SK-N-SH (cell line): ENCODE results near the gene GARS1. TPM values are rescaled to one million over a fixed set of nuclear protein-coding genes. Genes with fewer than 3 reads are reported as not detected.

Source experiments
- CTCF ChIA-PET: fragments of 300-600, 350-600 bp; formaldehyde crosslinking; extraction: SDS; loops from one replicate; lab custom pipeline; 2021; lab: Yijun Ruan, JAX
- POLR2A ChIA-PET: fragments of 350-600 bp; sonication (Branson Sonifier 250); formaldehyde crosslinking; extraction: SDS; loops from one replicate; lab custom pipeline; 2020; ENCODE audit warnings: antibody characterized with exemption, inconsistent platforms; lab: Yijun Ruan, JAX
- DNase-seq: peaks from one replicate; pipeline ENCODE4 v3.0.0; 2012
- H2AFZ ChIP-seq: fragments of 200-600 bp; sonication (generic); 2 replicates; pipeline ENCODE4 v1.8.1; 2016; ENCODE audit warnings: antibody characterized with exemption, mild to moderate bottlenecking, low read depth
- H3F3A ChIP-seq: fragments of 200-600 bp; sonication (generic); replicated peaks from 2 replicates; pipeline ENCODE3; 2016; ENCODE audit warnings: antibody characterized with exemption, mild to moderate bottlenecking; ENCODE audit not compliant: insufficient read depth
- H3K27ac ChIP-seq, 2 experiments: fragments of 200-500 bp in 1 of 2; fragments of 200-600 bp in 1 of 2; sonication (Bioruptor generic) in 1 of 2; sonication (generic), shearing (Covaris generic) in 1 of 2; 2 replicates each; pipeline versions ENCODE4 v1.5.1 to v1.6.1; 2014 to 2016; ENCODE audit warnings: low read depth in 2 of 2, inconsistent platforms in 1 of 2, low read length in 1 of 2, mild to moderate bottlenecking in 1 of 2, mixed read lengths in 1 of 2
- H3K27me3 ChIP-seq: fragments of 200-600 bp; sonication (generic), shearing (Covaris generic); 2 replicates; pipeline ENCODE4 v1.6.1; 2016; ENCODE audit warnings: mixed run types; ENCODE audit not compliant: insufficient read depth
- H3K36me3 ChIP-seq, 2 experiments: fragments of 200-500 bp in 1 of 2; fragments of 200-600 bp in 1 of 2; sonication (Bioruptor generic) in 1 of 2; sonication (generic) in 1 of 2; replicated peaks in 1 of 2; 2 replicates each; pipeline versions ENCODE3 to v1.5.1; 2014 to 2016; ENCODE audit warnings: low read length in 1 of 2, mild to moderate bottlenecking in 1 of 2; ENCODE audit not compliant: insufficient read depth in 2 of 2, control insufficient read depth in 1 of 2
- H3K4me1 ChIP-seq, 2 experiments: fragments of 200-500 bp in 1 of 2; fragments of 200-600 bp in 1 of 2; sonication (Bioruptor generic) in 1 of 2; sonication (generic), shearing (Covaris generic) in 1 of 2; 2 replicates each; pipeline versions ENCODE4 v1.5.1 to v1.6.1; 2014 to 2016; ENCODE audit warnings: low read depth in 1 of 2, low read length in 1 of 2, mixed run types in 1 of 2; ENCODE audit not compliant: insufficient read depth in 2 of 2, control insufficient read depth in 1 of 2
- H3K4me2 ChIP-seq: fragments of 200-600 bp; sonication (generic), shearing (Covaris generic); 2 replicates; pipeline ENCODE4 v1.6.1; 2017; ENCODE audit warnings: mixed run types
- H3K4me3 ChIP-seq, 2 experiments: fragments of 200-500 bp in 1 of 2; fragments of 200-600 bp in 1 of 2; sonication (Bioruptor generic) in 1 of 2; sonication (generic), shearing (Covaris generic) in 1 of 2; 2 replicates each; pipeline versions ENCODE4 v1.5.1 to v1.8.1; 2014 to 2016; ENCODE audit warnings: low read depth in 2 of 2, inconsistent platforms in 1 of 2, low read length in 1 of 2, mild to moderate bottlenecking in 1 of 2, mixed read lengths in 1 of 2, moderate library complexity in 1 of 2
- H3K79me2 ChIP-seq: fragments of 200-600 bp; sonication (generic); 2 replicates; pipeline ENCODE4 v1.8.1; 2017; ENCODE audit warnings: mild to moderate bottlenecking; ENCODE audit not compliant: insufficient read depth
- H3K9ac ChIP-seq: fragments of 200-600 bp; sonication (generic); 2 replicates; pipeline ENCODE4 v1.6.1; 2017; ENCODE audit warnings: mixed run types
- H3K9me2 ChIP-seq: fragments of 200-600 bp; sonication (generic); 2 replicates; pipeline ENCODE4 v1.6.1; 2017; ENCODE audit warnings: mixed run types
- H3K9me3 ChIP-seq: fragments of 200-600 bp; sonication (generic); 2 replicates; pipeline ENCODE4 v1.6.1; 2017; ENCODE audit warnings: mixed run types, mild to moderate bottlenecking, moderate library complexity
- H4K20me1 ChIP-seq: fragments of 200-600 bp; sonication (generic); 2 replicates; pipeline ENCODE4 v1.6.1; 2017; ENCODE audit warnings: mild to moderate bottlenecking, mixed run types; ENCODE audit not compliant: insufficient read depth
- CHD2 ChIP-seq: fragments of 150-350 bp; IDR thresholded peaks from 2 replicates; pipeline ENCODE4 v1.6.1; 2018; ENCODE audit warnings: low read length; ENCODE audit not compliant: partially characterized antibody
- ELF1 ChIP-seq: IDR thresholded peaks from 2 replicates; pipeline ENCODE4 v1.4.0; 2012
- EP300 ChIP-seq, 2 experiments: IDR thresholded peaks; 2 replicates each; pipeline versions ENCODE4 v1.4.0 to v1.6.1; 2012; ENCODE audit warnings: borderline replicate concordance in 1 of 2, low read depth in 1 of 2, low read length in 1 of 2
- EZH2phosphoT487 ChIP-seq: fragments of 200-600 bp; sonication (generic); IDR thresholded peaks from 2 replicates; pipeline ENCODE4 v1.6.1; 2017; ENCODE audit warnings: low read depth, mixed run types, mild to moderate bottlenecking, antibody characterized with exemption, moderate library complexity, borderline replicate concordance
- GABPA ChIP-seq: IDR thresholded peaks from 2 replicates; pipeline ENCODE4 v1.4.0; 2012; ENCODE audit warnings: low read depth, mild to moderate bottlenecking
- MXI1 ChIP-seq: IDR thresholded peaks from 2 replicates; pipeline ENCODE4 v1.6.1; 2012; ENCODE audit warnings: mild to moderate bottlenecking, low read depth, low read length, improper control_type of control experiment
- NRF1 ChIP-seq: IDR thresholded peaks from 2 replicates; pipeline ENCODE4 v1.6.1; 2012; ENCODE audit warnings: low read depth, mild to moderate bottlenecking, low read length
- POLR2AphosphoS5 ChIP-seq: IDR thresholded peaks from 2 replicates; pipeline ENCODE4 v1.6.1; 2012; ENCODE audit warnings: low read depth, low read length
- RAD21 ChIP-seq: IDR thresholded peaks from 2 replicates; pipeline ENCODE4 v1.6.1; 2012; ENCODE audit warnings: mild to moderate bottlenecking, low read length
- RCOR1 ChIP-seq: fragments of 150-350 bp; IDR thresholded peaks from 2 replicates; pipeline ENCODE4 v1.6.1; 2017; ENCODE audit warnings: antibody characterized with exemption, low read length
- SIN3A ChIP-seq: IDR thresholded peaks from 2 replicates; pipeline ENCODE4 v1.6.1; 2012; ENCODE audit warnings: low read depth, mild to moderate bottlenecking, low read length, moderate library complexity, borderline replicate concordance
- TAF1 ChIP-seq: IDR thresholded peaks from 2 replicates; pipeline ENCODE4 v1.6.1; 2012; ENCODE audit warnings: low read depth, mild to moderate bottlenecking, low read length, moderate library complexity, borderline replicate concordance
- TCF12 ChIP-seq: IDR thresholded peaks from 2 replicates; pipeline ENCODE4 v1.4.0; 2012
- whole genome bisulfite sequencing: methylation state at CpG from one replicate; pipeline ENCODE4 v1.1.6; 2017; ENCODE audit warnings: low lambda C conversion rate; 5-methylcytosine and 5-hydroxymethylcytosine counted together
- polyA plus RNA-seq, 3 experiments: library from polyadenylated mRNA; depleted of rRNA; stranded (reverse); fragments of >200 nt; gene quantifications; 2 replicates each; pipeline ENCODE4 v1.2.3, GENCODE V29; 2012
- TF ChIP-seq, protein P1 (sequence below): fragments of 150-350 bp; IDR thresholded peaks from 2 replicates; pipeline ENCODE4 v1.6.1; 2017; ENCODE audit warnings: antibody characterized with exemption, low read length, low read depth, borderline replicate concordance
- TF ChIP-seq, protein P2 (sequence below): fragments of 200-600 bp; sonication (generic); IDR thresholded peaks from 2 replicates; pipeline ENCODE4 v1.6.1; 2017; ENCODE audit warnings: antibody characterized with exemption, mild to moderate bottlenecking, moderate library complexity
- TF ChIP-seq, protein P3 (sequence below): IDR thresholded peaks from 2 replicates; pipeline ENCODE4 v1.4.0; 2012; ENCODE audit warnings: low read depth, borderline replicate concordance
- TF ChIP-seq, protein P4 (sequence below): fragments of 150-350 bp; IDR thresholded peaks from 2 replicates; pipeline ENCODE4 v1.6.1; 2016; ENCODE audit warnings: mild to moderate bottlenecking, low read depth, low read length
- TF ChIP-seq, protein P5 (sequence below): IDR thresholded peaks from 2 replicates; pipeline ENCODE4; 2012

The GARS1 gene
- polyA plus RNA-seq, 1 of the 3 experiments (the other 2 are of a cell fraction): 301 TPM

DNA sequence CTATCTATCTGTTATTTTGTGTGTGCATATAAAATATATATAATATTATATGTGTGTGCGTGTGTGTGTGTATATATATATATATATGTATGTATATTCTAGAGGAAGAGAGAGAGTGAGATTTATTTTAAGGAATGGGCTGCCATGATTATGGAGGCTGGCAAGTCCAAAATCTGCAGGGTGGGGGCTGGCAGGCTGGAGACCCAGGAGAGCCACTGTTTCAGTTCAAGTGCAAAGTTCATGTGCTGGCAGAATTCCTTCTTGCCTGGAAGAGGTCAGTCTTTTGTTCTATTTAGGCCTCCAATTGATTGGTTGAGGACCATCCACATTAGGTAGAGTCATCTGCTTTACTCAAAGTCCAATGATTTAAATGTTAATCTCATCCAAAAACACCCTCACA, 42.3 kb upstream of the GARS1 start:
- no peaks in the 10 kb centered on the region for H3K9me3 ChIP-seq
- no peak overlapping the region for H2AFZ ChIP-seq
- peaks cover 0 to 7% of the 10 kb centered on the region in 2 experiments for H3K36me3 ChIP-seq
- no peak for DNase-seq
- POLR2A ChIA-PET: interaction anchor here (0.8 kb wide), 1 partner anchor 30 kb away, joined by 3 read pairs; no protein-coding TSS in a partner anchor
- H3K9ac ChIP-seq: no peak overlapping the region
- no peaks in the 10 kb centered on the region for H4K20me1 ChIP-seq
- H3K4me1 ChIP-seq: peaks cover 5 to 16% of the 10 kb centered on the region in 2 experiments; a peak in 3 of 4 replicates
- peaks cover 4% of the 10 kb centered on the region for H3F3A ChIP-seq
- H3K27ac ChIP-seq: no peak overlapping the region
- CTCF ChIA-PET: interaction anchor here (2.7 to 11.4 kb wide), 4 partner anchors 13 to 276 kb away, joined by 15 to 294 read pairs (median 48); no protein-coding TSS in a partner anchor
- H3K27me3 ChIP-seq: no peaks in the 10 kb centered on the region
- H3K79me2 ChIP-seq: no peaks in the 10 kb centered on the region
- no peaks in the 10 kb centered on the region for H3K9me2 ChIP-seq
- TF ChIP-seq CHD2 (no peak), ELF1 (no peak), EZH2phosphoT487 (no peak), EP300 (IDR thresholded peaks at IDR 0.05; ENCODE audit: borderline replicate concordance in 1 of 2, low read depth in 1 of 2, low read length in 1 of 2) (no peak), RAD21 (no peak), GABPA (no peak), MXI1 (no peak), NRF1 (no peak), RCOR1 (no peak), TAF1 (no peak)
- TF ChIP-seq, protein P1, sequence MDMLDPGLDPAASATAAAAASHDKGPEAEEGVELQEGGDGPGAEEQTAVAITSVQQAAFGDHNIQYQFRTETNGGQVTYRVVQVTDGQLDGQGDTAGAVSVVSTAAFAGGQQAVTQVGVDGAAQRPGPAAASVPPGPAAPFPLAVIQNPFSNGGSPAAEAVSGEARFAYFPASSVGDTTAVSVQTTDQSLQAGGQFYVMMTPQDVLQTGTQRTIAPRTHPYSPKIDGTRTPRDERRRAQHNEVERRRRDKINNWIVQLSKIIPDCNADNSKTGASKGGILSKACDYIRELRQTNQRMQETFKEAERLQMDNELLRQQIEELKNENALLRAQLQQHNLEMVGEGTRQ: no peak
- TF ChIP-seq, protein P2, sequence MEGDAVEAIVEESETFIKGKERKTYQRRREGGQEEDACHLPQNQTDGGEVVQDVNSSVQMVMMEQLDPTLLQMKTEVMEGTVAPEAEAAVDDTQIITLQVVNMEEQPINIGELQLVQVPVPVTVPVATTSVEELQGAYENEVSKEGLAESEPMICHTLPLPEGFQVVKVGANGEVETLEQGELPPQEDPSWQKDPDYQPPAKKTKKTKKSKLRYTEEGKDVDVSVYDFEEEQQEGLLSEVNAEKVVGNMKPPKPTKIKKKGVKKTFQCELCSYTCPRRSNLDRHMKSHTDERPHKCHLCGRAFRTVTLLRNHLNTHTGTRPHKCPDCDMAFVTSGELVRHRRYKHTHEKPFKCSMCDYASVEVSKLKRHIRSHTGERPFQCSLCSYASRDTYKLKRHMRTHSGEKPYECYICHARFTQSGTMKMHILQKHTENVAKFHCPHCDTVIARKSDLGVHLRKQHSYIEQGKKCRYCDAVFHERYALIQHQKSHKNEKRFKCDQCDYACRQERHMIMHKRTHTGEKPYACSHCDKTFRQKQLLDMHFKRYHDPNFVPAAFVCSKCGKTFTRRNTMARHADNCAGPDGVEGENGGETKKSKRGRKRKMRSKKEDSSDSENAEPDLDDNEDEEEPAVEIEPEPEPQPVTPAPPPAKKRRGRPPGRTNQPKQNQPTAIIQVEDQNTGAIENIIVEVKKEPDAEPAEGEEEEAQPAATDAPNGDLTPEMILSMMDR: no peak
- TF ChIP-seq, protein P3, sequence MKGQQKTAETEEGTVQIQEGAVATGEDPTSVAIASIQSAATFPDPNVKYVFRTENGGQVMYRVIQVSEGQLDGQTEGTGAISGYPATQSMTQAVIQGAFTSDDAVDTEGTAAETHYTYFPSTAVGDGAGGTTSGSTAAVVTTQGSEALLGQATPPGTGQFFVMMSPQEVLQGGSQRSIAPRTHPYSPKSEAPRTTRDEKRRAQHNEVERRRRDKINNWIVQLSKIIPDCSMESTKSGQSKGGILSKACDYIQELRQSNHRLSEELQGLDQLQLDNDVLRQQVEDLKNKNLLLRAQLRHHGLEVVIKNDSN: no peak
- H3K4me3 ChIP-seq: no peak overlapping the region
- 50% methylated on average over 1 of the region's 1 CpG for WGBS
- H3K4me2 ChIP-seq: no peak overlapping the region

DNA sequence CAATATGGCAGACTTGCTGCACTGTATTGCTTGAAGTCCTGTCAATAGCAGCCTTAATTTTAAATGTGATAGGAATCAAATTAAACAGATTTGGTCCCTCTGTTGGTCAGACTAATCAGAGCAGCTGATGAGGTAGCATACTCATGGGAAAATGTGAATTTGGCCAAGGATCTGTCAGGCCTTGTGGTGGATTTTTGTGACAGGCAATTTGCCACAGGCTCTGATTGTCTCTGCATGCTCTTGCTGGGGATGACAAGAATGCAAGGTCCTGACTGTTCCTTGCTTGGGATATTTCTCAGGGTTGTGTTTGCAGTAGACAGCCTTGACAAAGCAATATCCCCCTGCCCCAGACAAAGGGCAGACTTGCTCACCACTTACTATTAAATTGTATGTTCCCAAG, 41.5 kb upstream of the GARS1 start:
- Histone ChIP-seq H3K27ac (no peak overlapping the region), H3K4me3 (no peak overlapping the region), H3K4me2 (no peak overlapping the region), H2AFZ (no peak overlapping the region), H3K4me1 (peaks cover 5 to 16% of the 10 kb centered on the region in 2 experiments; a peak in 3 of 4 replicates), H3K27me3 (no peaks in the 10 kb centered on the region), H3K36me3 (peaks cover 0 to 9% of the 10 kb centered on the region in 2 experiments), H3K9ac (no peak overlapping the region), H4K20me1 (no peaks in the 10 kb centered on the region), H3K79me2 (no peaks in the 10 kb centered on the region), H3K9me3 (no peaks in the 10 kb centered on the region), H3F3A (peaks cover 4% of the 10 kb centered on the region), H3K9me2 (no peaks in the 10 kb centered on the region)
- DNase-seq: no peak
- ChIA-PET CTCF (interaction anchor here (1.3 to 11.4 kb wide), 2 partner anchors 12 to 277 kb away, joined by 6 to 294 read pairs; no protein-coding TSS in a partner anchor), POLR2A (no interaction called here)
- TF ChIP-seq, protein P4, sequence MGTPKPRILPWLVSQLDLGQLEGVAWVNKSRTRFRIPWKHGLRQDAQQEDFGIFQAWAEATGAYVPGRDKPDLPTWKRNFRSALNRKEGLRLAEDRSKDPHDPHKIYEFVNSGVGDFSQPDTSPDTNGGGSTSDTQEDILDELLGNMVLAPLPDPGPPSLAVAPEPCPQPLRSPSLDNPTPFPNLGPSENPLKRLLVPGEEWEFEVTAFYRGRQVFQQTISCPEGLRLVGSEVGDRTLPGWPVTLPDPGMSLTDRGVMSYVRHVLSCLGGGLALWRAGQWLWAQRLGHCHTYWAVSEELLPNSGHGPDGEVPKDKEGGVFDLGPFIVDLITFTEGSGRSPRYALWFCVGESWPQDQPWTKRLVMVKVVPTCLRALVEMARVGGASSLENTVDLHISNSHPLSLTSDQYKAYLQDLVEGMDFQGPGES: no peak
- TF ChIP-seq RCOR1: no peak
- TF ChIP-seq SIN3A: no peak
- TF ChIP-seq, protein P2: no peak
- no peak for TF ChIP-seq POLR2AphosphoS5
- TF ChIP-seq, protein P1: no peak
- no peak for TF ChIP-seq TCF12
- TF ChIP-seq CHD2: no peak
- TF ChIP-seq, protein P5, sequence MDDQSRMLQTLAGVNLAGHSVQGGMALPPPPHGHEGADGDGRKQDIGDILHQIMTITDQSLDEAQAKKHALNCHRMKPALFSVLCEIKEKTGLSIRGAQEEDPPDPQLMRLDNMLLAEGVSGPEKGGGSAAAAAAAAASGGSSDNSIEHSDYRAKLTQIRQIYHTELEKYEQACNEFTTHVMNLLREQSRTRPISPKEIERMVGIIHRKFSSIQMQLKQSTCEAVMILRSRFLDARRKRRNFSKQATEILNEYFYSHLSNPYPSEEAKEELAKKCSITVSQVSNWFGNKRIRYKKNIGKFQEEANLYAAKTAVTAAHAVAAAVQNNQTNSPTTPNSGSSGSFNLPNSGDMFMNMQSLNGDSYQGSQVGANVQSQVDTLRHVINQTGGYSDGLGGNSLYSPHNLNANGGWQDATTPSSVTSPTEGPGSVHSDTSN: no peak
